GM21619 (cell line): ENCODE measurements around the gene NYNRIN.
A peak's percentile ranks its signal among the peaks of the same experiment; 100 is the strongest.
"Not testable (repeated sequence)": the region's sequence is repeated elsewhere in the genome, so short reads cannot be mapped to it uniquely, and the experiment has no call there.

ENCODE experiments used
- ATAC-seq: cut with Tn5 transposase; IDR thresholded peaks from one replicate; pipeline ENCODE4 v1.9.1; 2021; ENCODE audit not compliant: unreplicated experiment

The NYNRIN gene

GRCh38 chr14:24398653-24399446 lies at the start of gene NYNRIN:
TSS of gene NYNRIN (plus strand) at chr14:24399003. CDS start at chr14:24399247, 244 bp downstream.
- no peak for ATAC-seq

GRCh38 chr14:24349742-24350141 lies 49.1 kb upstream of the NYNRIN start:
- no peak for ATAC-seq

DNA sequence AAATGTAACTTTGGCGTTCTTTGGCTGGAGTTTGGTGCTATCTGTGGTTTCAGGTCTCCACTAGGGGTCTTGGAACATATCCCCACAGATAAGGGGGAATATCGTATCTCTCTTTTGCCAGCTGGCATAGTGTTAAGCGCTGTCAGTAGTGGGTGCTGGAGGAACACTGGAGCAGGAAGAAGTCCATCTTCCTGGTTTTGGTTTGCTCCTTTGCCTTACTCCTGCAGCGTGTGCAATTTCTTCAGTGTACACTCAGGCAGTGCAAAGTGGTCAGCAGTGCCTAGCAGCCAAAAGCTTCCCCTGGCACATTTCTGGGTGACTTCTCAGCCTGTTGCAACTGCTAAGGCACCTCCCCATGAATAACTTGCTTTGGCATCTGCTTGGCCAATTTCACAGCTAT lies 47.3 kb upstream of the NYNRIN start:
- ATAC-seq, result no peak

DNA sequence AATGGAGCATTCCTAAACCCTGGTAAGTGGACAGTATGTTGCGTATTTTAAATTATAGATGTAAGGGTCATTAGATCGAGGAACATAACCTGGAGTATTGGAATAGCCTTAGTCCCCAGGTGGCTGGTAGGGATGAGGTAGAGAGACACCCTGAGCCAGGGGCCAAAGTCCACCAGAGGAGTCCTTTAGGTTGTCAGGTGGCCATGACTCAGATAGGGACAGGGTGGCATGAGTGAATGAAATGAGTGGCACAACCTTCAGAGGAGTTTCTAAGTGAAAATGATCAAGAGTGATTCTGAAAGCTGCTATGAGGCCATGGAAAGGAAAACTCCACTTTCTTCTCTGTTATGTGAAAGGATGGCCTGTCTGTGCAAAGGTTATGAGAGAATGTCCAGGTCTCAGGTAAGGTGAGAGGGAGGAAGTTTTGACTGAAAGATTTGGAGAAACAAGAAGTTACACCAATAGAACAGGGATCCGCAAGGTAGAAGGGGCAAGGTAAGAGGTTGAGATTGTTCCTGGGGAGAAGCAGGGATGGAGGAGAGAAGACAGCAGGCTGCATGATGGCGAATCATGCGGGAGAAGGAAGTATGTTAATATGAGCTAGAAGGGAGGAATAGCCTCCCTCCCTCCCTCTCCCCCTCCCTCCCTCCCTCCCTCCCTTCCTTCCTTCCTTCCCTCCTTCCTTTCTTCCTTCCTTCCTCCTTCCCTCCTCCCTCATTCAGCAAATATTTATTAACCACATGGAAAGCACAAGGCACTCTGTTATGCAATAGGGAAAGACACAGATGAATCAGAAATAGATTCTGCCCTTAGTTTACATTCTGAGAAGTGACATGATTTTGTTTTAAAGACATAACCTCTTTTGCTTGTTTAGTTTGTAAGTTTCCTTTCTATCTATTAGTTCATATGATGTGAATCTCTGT lies 45.0 kb upstream of the NYNRIN start:
- no peak for ATAC-seq

- ATAC-seq, result not testable (repeated sequence)
Observed at GRCh38 chr14:24354482-24354825, 44.3 kb upstream of the NYNRIN start.

- ATAC-seq, result no peak
Observed at GRCh38 chr14:24355009-24355408, 43.8 kb upstream of the NYNRIN start.

DNA sequence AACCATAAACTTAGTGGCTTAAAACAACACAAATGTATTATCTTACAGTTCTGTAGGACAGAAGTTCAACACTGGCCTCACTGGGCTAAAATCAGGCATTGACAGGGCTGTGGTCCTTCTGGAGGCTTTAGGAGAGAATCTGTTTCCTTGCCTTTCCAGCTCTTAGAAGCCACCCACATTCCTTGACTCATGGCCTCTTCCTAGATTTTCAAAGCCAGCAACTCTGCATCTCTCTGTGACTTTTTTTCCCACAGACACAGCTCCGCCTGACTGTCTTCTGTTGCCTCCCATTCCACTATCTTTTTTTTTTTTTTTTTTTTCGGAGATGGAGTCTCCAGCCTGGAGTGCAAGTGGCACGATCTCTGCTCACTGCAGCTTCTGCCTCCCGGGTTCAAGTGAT lies 42.6 kb upstream of the NYNRIN start:
- ATAC-seq, result no peak

DNA sequence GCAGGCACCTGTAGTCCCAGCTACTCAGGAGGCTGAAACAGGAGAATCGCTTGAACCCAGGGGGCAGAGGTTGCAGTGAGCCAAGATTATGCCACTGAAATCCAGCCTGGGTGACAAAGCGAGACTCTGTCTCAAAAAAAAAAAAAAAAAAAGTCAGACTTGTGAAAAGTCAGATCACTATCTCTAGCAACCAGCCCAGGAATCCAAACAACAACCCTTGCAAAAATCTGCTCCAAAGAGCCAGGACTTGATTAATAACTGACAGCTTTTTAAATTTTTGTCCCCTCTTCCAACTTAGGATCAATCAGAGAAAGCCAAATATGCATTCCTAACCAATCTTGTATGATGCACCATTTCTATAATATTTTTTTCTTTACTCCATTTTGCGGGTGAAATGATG lies 38.5 kb upstream of the NYNRIN start:
- ATAC-seq, result no peak

DNA sequence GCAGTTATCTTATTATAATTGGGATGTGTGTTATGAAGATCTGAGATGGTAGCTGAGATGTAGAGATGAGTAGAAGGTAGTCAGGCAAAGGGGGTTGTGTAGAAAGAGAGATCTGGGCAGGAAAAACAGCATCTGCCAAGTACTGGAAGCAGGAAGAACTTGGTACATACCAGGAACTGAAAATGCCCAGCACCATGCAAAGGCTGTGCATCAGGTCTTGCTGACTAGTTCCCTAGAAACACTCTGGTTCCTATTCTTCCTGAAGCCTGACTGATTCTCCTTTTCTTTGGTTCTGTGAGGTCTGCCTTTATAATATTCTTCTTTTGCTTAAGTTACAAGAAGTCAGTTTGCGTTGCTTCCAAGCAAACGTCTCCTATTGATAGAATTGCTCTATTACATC lies 37.5 kb upstream of the NYNRIN start:
- no peak for ATAC-seq

GRCh38 chr14:24362241-24362960 lies 36.4 kb upstream of the NYNRIN start:
- no peak for ATAC-seq

DNA sequence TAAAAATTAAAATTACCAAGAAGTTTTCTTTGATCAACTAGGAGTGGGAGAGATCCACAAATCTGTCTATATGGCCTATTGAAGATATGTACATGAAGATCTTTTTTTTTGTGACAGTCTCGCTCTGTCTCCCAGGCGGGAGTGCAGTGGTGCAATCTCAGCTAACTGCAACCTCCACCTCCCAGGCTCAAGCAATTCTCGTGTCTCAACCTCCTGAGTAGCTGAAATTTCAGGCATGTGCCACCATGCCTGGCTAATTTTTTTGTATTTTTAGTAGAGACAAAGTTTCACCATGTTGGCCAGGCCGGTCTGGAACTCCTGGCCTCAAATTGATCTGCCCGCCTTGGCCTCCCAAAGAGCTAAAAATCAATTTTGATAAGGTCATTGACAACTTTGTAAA lies 35.4 kb upstream of the NYNRIN start:
- ATAC-seq, result no peak

GRCh38 chr14:24364841-24365240 lies 34.0 kb upstream of the NYNRIN start:
- ATAC-seq, result no peak

DNA sequence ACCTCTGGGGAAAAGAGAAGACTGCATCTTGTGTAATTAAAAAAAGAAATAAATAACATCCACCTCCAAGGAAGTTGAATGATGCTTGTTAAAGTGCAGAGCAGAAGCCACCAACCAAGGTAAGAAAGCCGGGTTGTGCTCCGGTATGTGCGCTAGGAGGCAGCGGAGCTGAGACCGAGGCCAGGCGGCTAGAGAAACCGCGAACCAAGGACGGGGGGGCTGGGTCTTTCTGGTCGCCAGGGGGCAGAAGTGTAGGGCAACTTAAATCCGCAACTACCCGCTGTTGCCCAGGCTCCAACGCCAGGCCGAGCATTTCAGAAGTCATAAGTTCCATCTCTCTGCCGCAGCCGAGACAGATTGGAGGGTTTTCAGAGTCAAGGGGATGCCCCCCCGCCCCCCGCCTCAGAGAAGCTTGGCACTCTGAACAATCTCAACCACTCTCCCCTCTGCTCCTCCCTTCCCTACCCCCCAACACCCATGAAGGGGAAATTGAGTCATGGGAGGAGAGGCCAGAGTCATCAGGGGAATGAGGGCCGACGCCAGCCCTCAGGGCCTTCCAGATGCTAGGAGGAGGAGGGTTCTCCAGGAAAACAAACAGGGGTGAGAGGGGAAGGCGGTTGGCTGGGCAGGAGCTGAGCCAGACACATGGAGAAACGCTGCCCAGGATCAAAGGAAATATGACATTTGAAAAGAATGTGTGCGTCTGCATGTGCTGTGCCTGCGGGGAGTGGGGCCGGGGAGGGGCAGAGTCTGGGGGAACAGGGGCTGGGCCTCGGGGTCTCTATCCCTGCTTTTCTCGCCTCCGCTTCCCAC lies 33.0 kb upstream of the NYNRIN start:
- peak; percentile 45 for ATAC-seq

DNA sequence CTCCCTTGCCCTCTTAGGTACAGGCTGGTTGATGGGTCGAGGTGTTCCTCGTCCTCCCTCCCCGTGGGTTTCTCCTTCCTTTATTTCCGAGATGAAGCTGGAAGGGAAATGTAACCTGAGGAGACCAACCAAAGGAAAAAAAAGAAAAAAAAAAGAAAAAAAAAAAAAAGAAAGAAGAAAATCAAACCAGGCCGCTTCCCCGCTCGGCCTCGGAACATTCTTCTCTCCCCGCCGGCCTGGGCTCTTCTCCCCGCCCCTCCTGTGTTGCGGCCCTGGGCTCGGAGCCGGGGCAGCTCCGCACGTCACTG lies 32.4 kb upstream of the NYNRIN start:
- peak; percentile 50 for ATAC-seq

DNA sequence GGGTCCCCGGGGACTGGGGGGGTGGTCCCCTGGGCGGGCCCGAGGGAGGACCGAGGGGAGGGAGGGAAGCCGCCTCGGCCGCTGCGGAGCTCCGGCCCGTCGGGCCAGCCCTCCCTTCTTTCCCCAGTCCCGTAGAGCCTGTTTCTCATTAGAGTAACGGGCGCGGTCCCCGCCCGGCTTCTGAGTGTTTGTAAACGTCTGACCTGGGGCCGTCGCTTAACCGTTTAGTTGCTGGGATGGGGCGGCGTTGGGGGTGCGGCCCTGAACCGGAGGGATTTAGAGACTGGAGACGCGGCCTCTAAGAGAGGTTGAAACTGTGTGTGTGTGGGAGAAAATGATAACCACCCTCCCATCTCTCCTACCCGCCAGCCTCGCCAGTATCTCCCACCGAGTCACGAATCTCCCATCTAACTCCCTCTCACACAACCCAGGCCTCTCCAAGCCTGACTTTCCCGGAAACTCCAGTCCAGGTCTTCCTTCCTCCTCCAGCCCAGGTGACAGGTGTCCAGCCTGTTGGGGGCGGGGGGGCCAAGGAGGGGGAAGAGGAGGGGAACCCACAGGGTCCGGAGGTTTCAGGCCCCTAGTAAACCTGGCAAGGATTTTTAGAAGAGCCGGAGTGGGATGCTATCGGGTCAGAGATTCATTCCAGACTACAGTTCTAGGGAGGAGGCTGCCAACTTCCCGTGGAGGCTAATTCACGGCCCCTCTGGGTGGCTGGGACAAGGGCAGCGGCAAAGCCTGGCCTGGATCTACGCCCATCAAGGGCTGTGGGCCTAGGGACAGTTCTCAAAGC lies 31.9 kb upstream of the NYNRIN start:
- ATAC-seq, result peak; percentile 38

DNA sequence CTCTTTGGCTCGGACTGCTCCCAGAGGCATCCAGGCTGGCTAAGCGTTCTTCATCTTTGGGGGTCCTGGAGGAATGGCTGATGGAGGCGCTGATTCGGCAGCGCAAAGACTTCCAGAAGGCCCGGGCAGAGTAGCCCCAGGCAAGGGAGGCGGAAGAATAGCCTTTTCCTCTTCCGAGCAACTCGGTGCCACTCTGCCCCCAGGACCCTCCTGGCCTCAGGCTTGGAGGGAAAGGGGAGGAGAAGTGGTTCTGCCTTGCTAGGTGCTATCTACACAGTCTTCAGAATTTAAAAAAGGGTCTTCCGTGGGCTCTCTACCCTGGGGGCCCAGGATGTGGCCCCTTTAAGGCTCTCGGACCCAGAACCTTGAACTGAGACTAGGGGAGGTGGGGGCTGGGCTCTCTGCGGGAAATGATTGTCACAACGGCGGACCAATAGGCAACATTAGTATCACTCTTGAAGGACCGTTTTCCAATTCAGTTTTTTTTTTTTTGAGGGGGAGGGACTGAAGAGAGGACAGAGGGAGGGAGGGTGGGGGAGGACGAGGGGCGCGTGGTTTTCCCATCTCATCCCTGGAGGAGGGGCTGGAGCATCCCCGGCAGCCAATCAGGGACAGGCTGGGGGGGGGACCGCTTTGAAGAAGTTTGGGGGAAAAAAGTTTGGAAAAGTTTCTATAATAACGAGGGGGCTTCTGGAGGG lies 31.1 kb upstream of the NYNRIN start, which contains the start of gene NFATC4:
NFATC4 (plus strand) TSS at position 671 of the 698 bp plus-strand sequence. CDS start 157 bp downstream, outside the sequence.
- no peak for ATAC-seq

GRCh38 chr14:24368212-24368561 lies 30.6 kb upstream of the NYNRIN start:
- no peak for ATAC-seq

DNA sequence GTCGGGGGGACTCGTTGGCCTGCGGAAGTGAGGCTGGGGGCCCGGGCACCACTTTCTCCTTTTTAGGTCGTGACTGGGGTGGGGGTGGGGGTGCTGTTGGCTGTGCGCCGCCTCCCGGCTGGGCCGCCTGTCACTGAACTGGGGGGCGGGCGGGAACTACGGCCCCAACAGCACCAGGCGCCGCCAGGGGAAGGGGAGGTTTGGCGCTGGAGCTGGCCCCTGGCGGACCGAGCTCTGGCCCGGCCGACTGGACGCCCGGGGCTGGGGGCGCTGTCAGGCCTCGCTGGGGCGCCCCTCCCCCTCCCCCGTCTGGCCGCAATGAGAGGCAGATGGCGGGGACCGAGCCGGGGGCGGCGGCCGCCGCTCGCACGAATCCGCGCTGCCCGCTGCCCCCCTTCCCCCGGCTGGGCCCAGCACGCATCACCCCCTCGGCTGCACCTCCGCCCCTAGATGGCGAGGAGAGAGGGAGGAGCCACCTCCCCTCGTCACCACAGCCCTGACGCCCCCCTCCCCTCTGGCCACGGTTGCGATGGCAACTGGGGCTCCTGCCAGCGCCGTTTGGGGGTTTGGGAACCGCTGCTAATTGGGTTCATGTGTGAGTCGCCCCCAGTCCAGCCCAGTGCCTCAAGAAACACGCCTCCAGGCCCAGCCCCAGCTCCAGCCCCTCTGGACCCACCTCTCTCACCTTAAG lies 30.1 kb upstream of the NYNRIN start:
- ATAC-seq, result no peak

DNA sequence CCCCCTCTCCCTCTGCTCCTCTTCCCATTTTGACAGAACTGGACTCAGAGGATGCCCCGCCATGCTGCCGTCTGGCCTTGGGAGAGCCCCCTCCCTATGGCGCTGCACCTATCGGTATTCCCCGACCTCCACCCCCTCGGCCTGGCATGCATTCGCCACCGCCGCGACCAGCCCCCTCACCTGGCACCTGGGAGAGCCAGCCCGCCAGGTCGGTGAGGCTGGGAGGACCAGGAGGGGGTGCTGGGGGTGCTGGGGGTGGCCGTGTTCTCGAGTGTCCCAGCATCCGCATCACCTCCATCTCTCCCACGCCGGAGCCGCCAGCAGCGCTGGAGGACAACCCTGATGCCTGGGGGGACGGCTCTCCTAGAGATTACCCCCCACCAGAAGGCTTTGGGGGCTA lies 29.3 kb upstream of the NYNRIN start:
- ATAC-seq, result no peak
